ENCODE measurements around the gene FGF14. TPM values are rescaled to one million over a fixed set of nuclear protein-coding genes. Genes with fewer than 3 reads are reported as not detected.

Gene FGF14
- total RNA-seq, 2 experiments from 2014 or later: not detected

DNA sequence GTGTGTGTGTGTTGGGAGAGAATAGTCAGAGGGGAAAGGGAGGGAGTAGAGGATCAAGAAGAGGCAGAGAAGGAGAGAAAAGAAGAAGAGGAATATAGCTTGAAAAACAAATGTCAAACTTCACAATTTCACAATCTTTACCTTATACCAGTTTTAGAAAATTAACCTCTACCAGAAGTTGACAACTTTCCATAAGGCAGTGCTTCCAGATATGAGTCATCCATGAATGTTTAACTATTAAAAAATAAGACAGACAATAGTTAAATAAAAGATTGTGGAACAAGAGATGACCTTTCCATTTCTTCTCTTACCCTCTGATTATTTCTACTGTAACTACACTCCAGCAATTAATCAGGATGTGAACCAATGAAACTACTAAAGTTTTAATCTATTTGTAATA lies 720.0 kb downstream of the FGF14 start:
- Histone ChIP-seq H3K9me3 (ENCODE audit: low read length) (no peaks in the 10 kb centered on the region), H3K79me2 (ENCODE audit: insufficient read depth, low read depth, low read length) (no peaks in the 10 kb centered on the region), H4K20me1 (ENCODE audit: insufficient read depth, low read length) (no peaks in the 10 kb centered on the region), H2AFZ (ENCODE audit: low read length) (no peak overlapping the region), H3K4me3 (ENCODE audit: low read depth, low read length, poor library complexity, severe bottlenecking) (no peak overlapping the region), H3K9me2 (ENCODE audit: insufficient read depth, low read length) (no peaks in the 10 kb centered on the region), H3K36me3 (ENCODE audit: insufficient read depth, low read length) (no peaks in the 10 kb centered on the region), H3K4me1 (ENCODE audit: insufficient read depth, low read length, poor library complexity, severe bottlenecking) (no peaks in the 10 kb centered on the region), H3K4me2 (ENCODE audit: low read length) (no peak overlapping the region), H3K27ac (ENCODE audit: low read depth, low read length, poor library complexity, severe bottlenecking) (no peak overlapping the region)
- intact Hi-C loops (cut with micrococcal nuclease; ENCODE audit: unreplicated experiment): no loop called here
- no peak for DNase-seq (ENCODE audit: low spot score)
- BruUV-seq (replicated peaks): no TSS peak
- TF ChIP-seq, protein P1, sequence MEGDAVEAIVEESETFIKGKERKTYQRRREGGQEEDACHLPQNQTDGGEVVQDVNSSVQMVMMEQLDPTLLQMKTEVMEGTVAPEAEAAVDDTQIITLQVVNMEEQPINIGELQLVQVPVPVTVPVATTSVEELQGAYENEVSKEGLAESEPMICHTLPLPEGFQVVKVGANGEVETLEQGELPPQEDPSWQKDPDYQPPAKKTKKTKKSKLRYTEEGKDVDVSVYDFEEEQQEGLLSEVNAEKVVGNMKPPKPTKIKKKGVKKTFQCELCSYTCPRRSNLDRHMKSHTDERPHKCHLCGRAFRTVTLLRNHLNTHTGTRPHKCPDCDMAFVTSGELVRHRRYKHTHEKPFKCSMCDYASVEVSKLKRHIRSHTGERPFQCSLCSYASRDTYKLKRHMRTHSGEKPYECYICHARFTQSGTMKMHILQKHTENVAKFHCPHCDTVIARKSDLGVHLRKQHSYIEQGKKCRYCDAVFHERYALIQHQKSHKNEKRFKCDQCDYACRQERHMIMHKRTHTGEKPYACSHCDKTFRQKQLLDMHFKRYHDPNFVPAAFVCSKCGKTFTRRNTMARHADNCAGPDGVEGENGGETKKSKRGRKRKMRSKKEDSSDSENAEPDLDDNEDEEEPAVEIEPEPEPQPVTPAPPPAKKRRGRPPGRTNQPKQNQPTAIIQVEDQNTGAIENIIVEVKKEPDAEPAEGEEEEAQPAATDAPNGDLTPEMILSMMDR (conservative IDR thresholded peaks at IDR 0.05; ENCODE audit: low read length): no peak
- TF ChIP-seq EZH2phosphoT487 (IDR thresholded peaks at IDR 0.05; ENCODE audit: borderline replicate concordance, low read depth, low read length): no peak
- POLR2A ChIA-PET: no interaction called here
- CTCF ChIA-PET (ENCODE audit: unreplicated experiment): interaction anchor here (0.6 kb wide), 1 partner anchor 164 kb away, joined by 3 read pairs; no protein-coding TSS in a partner anchor

DNA sequence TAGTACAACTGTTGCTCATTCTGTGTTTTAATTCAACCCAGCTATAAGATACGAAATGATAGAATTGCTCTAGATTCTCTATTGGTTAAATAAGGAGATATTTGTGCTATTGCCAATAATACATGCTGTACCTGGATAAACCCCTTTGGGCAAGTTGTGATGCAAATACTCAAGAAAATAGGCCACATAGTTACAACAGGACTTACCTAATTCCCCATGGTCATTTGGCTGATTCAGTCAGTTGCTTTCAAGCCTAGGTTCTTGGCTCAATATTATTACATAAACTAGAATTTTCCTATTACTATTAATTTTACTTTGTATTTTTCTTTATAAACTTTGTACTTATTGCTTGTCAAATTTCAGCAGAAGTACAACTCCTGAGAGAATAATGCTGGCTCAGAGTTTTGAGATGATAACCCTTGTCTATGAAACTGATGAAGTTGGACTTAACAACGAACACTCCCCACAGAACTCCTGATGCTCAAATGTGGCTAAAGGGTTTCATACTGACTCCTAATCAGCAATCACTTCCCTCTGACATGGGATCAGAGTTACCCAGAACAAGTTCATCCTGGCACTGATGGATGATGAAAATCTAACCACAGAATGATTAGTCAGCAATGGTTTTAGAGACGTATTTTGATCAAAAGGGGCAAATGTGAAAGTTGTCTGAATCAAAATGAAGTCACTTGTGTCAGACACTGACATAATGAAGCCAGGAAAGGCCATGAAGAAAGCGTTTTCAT lies 728.3 kb downstream of the FGF14 start:
- TF ChIP-seq EZH2phosphoT487 (IDR thresholded peaks at IDR 0.05; ENCODE audit: borderline replicate concordance, low read depth, low read length): no peak
- TF ChIP-seq, protein P1 (conservative IDR thresholded peaks at IDR 0.05; ENCODE audit: low read length): no peak
- no peaks in the 10 kb centered on the region for H3K79me2 ChIP-seq (ENCODE audit: insufficient read depth, low read depth, low read length)
- no peak for DNase-seq (ENCODE audit: low spot score)
- H3K9me3 ChIP-seq (ENCODE audit: low read length): no peaks in the 10 kb centered on the region
- ChIA-PET CTCF (ENCODE audit: unreplicated experiment) (no interaction called here), POLR2A (no interaction called here)
- no peaks in the 10 kb centered on the region for H4K20me1 ChIP-seq (ENCODE audit: insufficient read depth, low read length)
- no peak overlapping the region for H2AFZ ChIP-seq (ENCODE audit: low read length)
- no peak overlapping the region for H3K4me2 ChIP-seq (ENCODE audit: low read length)
- H3K4me3 ChIP-seq (ENCODE audit: low read depth, low read length, poor library complexity, severe bottlenecking): no peak overlapping the region
- no peaks in the 10 kb centered on the region for H3K36me3 ChIP-seq (ENCODE audit: insufficient read depth, low read length)
- no peaks in the 10 kb centered on the region for H3K9me2 ChIP-seq (ENCODE audit: insufficient read depth, low read length)
- no peak overlapping the region for H3K27ac ChIP-seq (ENCODE audit: low read depth, low read length, poor library complexity, severe bottlenecking)
- no peaks in the 10 kb centered on the region for H3K4me1 ChIP-seq (ENCODE audit: insufficient read depth, low read length, poor library complexity, severe bottlenecking)
- intact Hi-C loops (cut with micrococcal nuclease; ENCODE audit: unreplicated experiment): no loop called here
- BruUV-seq (replicated peaks): no TSS peak

DNA sequence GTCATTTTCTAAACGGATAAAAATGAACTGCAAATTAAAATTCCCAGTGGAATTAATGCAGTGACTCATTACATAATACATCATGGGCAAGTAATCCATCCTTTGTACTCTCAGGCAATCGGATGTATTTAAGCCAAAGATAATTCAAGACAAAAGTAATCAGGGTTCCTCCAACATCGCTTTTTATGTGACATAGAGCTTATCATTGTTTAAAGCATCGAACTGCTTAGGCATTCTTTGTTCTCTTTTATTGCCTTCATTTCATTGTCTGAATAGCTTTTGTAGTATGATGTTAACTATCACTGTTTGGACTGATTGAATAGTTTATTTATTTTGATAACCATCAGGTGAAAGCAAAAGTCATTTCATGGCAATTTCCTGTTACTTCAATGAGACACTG lies 740.0 kb downstream of the FGF14 start:
- ChIA-PET POLR2A (interaction anchor here (0.5 kb wide), 1 partner anchor 633 kb away, joined by 4 read pairs; no protein-coding TSS in a partner anchor), CTCF (ENCODE audit: unreplicated experiment) (no interaction called here)
- no peaks in the 10 kb centered on the region for H3K36me3 ChIP-seq (ENCODE audit: insufficient read depth, low read length)
- no TSS peak for BruUV-seq (replicated peaks)
- TF ChIP-seq EZH2phosphoT487 (IDR thresholded peaks at IDR 0.05; ENCODE audit: borderline replicate concordance, low read depth, low read length): no peak
- TF ChIP-seq, protein P1 (conservative IDR thresholded peaks at IDR 0.05; ENCODE audit: low read length): no peak
- intact Hi-C loops (cut with micrococcal nuclease; ENCODE audit: unreplicated experiment): no loop called here
- H3K4me3 ChIP-seq (ENCODE audit: low read depth, low read length, poor library complexity, severe bottlenecking): no peak overlapping the region
- no peak for DNase-seq (ENCODE audit: low spot score)
- H3K79me2 ChIP-seq (ENCODE audit: insufficient read depth, low read depth, low read length): no peaks in the 10 kb centered on the region
- H4K20me1 ChIP-seq (ENCODE audit: insufficient read depth, low read length): no peaks in the 10 kb centered on the region
- no peaks in the 10 kb centered on the region for H3K4me1 ChIP-seq (ENCODE audit: insufficient read depth, low read length, poor library complexity, severe bottlenecking)
- no peak overlapping the region for H2AFZ ChIP-seq (ENCODE audit: low read length)
- no peak overlapping the region for H3K4me2 ChIP-seq (ENCODE audit: low read length)
- no peak overlapping the region for H3K27ac ChIP-seq (ENCODE audit: low read depth, low read length, poor library complexity, severe bottlenecking)
- no peaks in the 10 kb centered on the region for H3K9me2 ChIP-seq (ENCODE audit: insufficient read depth, low read length)
- no peaks in the 10 kb centered on the region for H3K9me3 ChIP-seq (ENCODE audit: low read length)
